Astrocyte of the spinal cord (primary cell): ENCODE results near the gene NTHL1.

Experiments
- DNase-seq: peaks from one replicate; pipeline ENCODE4 v3.0.0; 2011; ENCODE audit warnings: low read depth, low spot score
- H3K4me3 ChIP-seq: 2 replicates; pipeline ENCODE4 v1.5.1; 2011; ENCODE audit warnings: low read depth, mild to moderate bottlenecking, low read length, moderate library complexity
- in situ Hi-C: cut with HindIII; loops from 2 replicates; pipeline ENCODE4 v1.10.0; 2017; ENCODE audit warnings: low sequenced_read_pairs
- TF ChIP-seq, protein P1 (sequence below): IDR thresholded peaks from 2 replicates; pipeline ENCODE4 v1.5.1; 2012; ENCODE audit warnings: low read depth, mild to moderate bottlenecking, low read length, inconsistent platforms

The NTHL1 gene

DNA sequence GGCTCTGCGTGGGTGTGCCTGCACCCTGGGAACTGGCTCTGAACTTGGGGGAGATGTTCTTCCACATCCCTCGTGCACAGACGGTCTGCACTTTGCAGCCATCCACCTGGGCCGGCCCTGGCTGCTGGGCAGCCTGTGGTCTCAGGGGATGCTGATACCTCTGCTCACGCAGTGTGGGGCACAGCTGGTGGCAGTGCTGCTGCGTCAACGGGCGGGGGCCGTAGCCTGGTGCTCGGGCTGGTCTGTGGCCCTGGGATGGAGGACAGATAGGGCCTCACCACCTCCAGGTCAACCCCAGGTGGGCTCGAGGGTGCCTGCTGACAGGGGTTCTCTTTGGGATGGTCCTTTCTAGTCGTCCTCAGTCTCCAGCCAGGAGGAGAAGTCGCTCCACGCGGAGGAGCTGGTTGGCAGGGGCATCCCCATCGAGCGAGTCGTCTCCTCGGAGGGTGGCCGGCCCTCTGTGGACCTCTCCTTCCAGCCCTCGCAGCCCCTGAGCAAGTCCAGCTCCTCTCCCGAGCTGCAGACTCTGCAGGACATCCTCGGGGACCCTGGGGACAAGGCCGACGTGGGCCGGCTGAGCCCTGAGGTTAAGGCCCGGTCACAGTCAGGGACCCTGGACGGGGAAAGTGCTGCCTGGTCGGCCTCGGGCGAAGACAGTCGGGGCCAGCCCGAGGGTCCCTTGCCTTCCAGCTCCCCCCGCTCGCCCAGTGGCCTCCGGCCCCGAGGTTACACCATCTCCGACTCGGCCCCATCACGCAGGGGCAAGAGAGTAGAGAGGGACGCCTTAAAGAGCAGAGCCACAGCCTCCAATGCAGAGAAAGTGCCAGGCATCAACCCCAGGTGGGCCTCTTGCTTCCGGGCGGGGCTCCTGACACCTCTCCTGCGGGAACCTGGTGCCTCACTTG, 36.5 kb upstream of the NTHL1 start:
- TF ChIP-seq, protein P1, sequence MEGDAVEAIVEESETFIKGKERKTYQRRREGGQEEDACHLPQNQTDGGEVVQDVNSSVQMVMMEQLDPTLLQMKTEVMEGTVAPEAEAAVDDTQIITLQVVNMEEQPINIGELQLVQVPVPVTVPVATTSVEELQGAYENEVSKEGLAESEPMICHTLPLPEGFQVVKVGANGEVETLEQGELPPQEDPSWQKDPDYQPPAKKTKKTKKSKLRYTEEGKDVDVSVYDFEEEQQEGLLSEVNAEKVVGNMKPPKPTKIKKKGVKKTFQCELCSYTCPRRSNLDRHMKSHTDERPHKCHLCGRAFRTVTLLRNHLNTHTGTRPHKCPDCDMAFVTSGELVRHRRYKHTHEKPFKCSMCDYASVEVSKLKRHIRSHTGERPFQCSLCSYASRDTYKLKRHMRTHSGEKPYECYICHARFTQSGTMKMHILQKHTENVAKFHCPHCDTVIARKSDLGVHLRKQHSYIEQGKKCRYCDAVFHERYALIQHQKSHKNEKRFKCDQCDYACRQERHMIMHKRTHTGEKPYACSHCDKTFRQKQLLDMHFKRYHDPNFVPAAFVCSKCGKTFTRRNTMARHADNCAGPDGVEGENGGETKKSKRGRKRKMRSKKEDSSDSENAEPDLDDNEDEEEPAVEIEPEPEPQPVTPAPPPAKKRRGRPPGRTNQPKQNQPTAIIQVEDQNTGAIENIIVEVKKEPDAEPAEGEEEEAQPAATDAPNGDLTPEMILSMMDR: no peak
- no peak overlapping the region for H3K4me3 ChIP-seq

DNA sequence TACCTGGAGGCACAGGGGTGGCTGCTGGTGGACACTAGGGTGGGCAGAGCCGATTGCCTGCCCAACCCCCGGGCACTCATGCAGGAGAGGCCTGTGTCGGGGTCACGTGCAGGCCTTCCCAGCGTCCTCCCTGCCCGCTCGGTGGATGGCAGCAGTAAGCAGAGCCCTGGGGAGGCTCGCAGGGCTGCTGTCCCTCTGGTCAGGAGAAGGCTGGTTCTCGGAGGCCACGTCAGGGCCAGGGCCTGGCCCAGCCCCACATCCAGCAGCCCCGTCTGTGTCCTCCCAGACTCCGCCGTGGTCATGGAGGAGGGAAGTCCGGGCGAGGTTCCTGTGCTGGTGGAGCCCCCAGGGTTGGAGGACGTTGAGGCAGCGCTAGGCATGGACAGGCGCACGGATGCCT, 35.8 kb upstream of the NTHL1 start:
- in situ Hi-C loops: no loop called here
- DNase-seq: no peak
- TF ChIP-seq, protein P1: no peak
- no peak overlapping the region for H3K4me3 ChIP-seq

More for the DNA sequence above, 36.5 kb upstream of the NTHL1 start:
- DNase-seq: no peak
- in situ Hi-C loops: no loop called here

- TF ChIP-seq, protein P1: no peak
- no peak overlapping the region for H3K4me3 ChIP-seq
- in situ Hi-C loops: no loop called here
- no peak for DNase-seq
Measured at GRCh38 chr16:2082983-2083364, 35.3 kb upstream of the NTHL1 start.

- TF ChIP-seq, protein P1: no peak
- no peak for DNase-seq
- in situ Hi-C loops: no loop called here
- no peak overlapping the region for H3K4me3 ChIP-seq
Measured at GRCh38 chr16:2082171-2082982, 34.7 kb upstream of the NTHL1 start.

GRCh38 chr16:2081201-2082084, 33.8 kb upstream of the NTHL1 start:
- TF ChIP-seq, protein P1: no peak
- no peak for DNase-seq
- in situ Hi-C loops: no loop called here
- H3K4me3 ChIP-seq: no peak overlapping the region

GRCh38 chr16:2079991-2080390, 32.4 kb upstream of the NTHL1 start:
- in situ Hi-C loops: no loop called here
- no peak overlapping the region for H3K4me3 ChIP-seq
- DNase-seq: no peak
- TF ChIP-seq, protein P1: no peak
